Prostate gland (tissue), 2 donors: ENCODE results near the gene P2RY13.

ENCODE experiments used
- CTCF ChIP-seq, 4 experiments: fragments of 200-600 bp in 2 of 4; fragments of 450-650 bp in 2 of 4; sonication (generic) in 2 of 4; IDR thresholded peaks; 1 replicate in 3 of 4; 2 replicates in 1 of 4; pipeline ENCODE4 v1.5.1; 2016 to 2019; ENCODE audit warnings: antibody characterized with exemption in 4 of 4, mild to moderate bottlenecking in 2 of 4, moderate library complexity in 2 of 4
- POLR2A ChIP-seq: fragments of 450-650 bp; IDR thresholded peaks from one replicate; pipeline ENCODE4 v1.6.1; 2016; ENCODE audit warnings: antibody characterized with exemption, mild to moderate bottlenecking
- POLR2AphosphoS5 ChIP-seq: sonication (generic); formaldehyde crosslinking; IDR thresholded peaks from one replicate; pipeline ENCODE4 v1.6.1; 2017; ENCODE audit warnings: antibody characterized with exemption

- TF ChIP-seq CTCF (IDR thresholded peaks at IDR 0.05) (no peak), POLR2A (no peak), POLR2AphosphoS5 (no peak)
These were observed 16.9 kb upstream of the P2RY13 start for GRCh38 chr3:151346292-151346691.
